Esophagus muscularis mucosa (tissue), 4 donors: ENCODE data around the gene GRAMD2A. TPM values are rescaled to one million over a fixed set of nuclear protein-coding genes. Genes with fewer than 3 reads are reported as not detected.
"Not testable (repeated sequence)": the region's sequence is repeated elsewhere in the genome, so short reads cannot be mapped to it uniquely, and the experiment has no call there.

Source experiments
- DNase-seq: peaks from one replicate; pipeline ENCODE4 v3.0.0-alpha.2; 2017; ENCODE audit errors: extremely low spot score
- H3K27ac ChIP-seq, 4 donors: fragments of 200-600 bp; sonication (generic); replicated peaks in 1 of 4; 1 replicate in 3 of 4; 2 replicates in 1 of 4; pipeline ENCODE4 v1.5.1; 2016 to 2019; ENCODE audit warnings: mild to moderate bottlenecking in 1 of 4
- H3K27me3 ChIP-seq, 4 donors: fragments of 200-600 bp; sonication (generic); one replicate each; pipeline versions ENCODE4 v1.5.1 to v1.6.0; 2016 to 2019
- H3K36me3 ChIP-seq, 4 donors: fragments of 200-600 bp; sonication (generic); one replicate each; pipeline ENCODE4 v1.5.1; 2016 to 2019
- H3K4me1 ChIP-seq, 4 donors: fragments of 200-600 bp; sonication (generic); one replicate each; pipeline ENCODE4 v1.5.1; 2016 to 2019
- H3K4me3 ChIP-seq, 4 donors: fragments of 200-600 bp; sonication (generic); 1 replicate in 2 of 4; 2 replicates in 2 of 4; pipeline ENCODE4 v1.5.1; 2016 to 2019; ENCODE audit warnings: mild to moderate bottlenecking in 4 of 4, moderate library complexity in 1 of 4
- H3K9me3 ChIP-seq, 4 donors: fragments of 200-600 bp; sonication (generic); 1 replicate in 3 of 4; 2 replicates in 1 of 4; pipeline ENCODE4 v1.5.1; 2016 to 2019
- EP300 ChIP-seq: sonication (generic); formaldehyde crosslinking; IDR thresholded peaks from one replicate; pipeline ENCODE4 v1.6.1; 2017; ENCODE audit warnings: antibody characterized with exemption
- POLR2A ChIP-seq: fragments of 450-650 bp; IDR thresholded peaks from one replicate; pipeline ENCODE4 v1.6.1; 2017; ENCODE audit warnings: antibody characterized with exemption, moderate library complexity, mild to moderate bottlenecking, low read depth
- POLR2AphosphoS5 ChIP-seq, 2 donors: sonication (generic); formaldehyde crosslinking; IDR thresholded peaks; one replicate each; pipeline ENCODE4 v1.6.1; 2017; ENCODE audit warnings: antibody characterized with exemption in 2 of 2
- WGBS: methylation state at CpG from one replicate; pipeline ENCODE4 v1.1.5; 2018; 5-methylcytosine and 5-hydroxymethylcytosine counted together
- intact Hi-C: fragments of 100-400 bp; cut with DNase I; formaldehyde crosslinking; loops from one replicate; pipeline ENCODE4 v1.15.1; 2023
- total RNA-seq, 4 donors: library from RNA; depleted of rRNA; stranded (reverse); fragments of >200 nt; gene quantifications; one replicate each; pipeline versions ENCODE4 v1.1.0 to v1.2.1, GENCODE V29; 2016
- TF ChIP-seq, protein P1 (sequence below), 3 experiments: fragments of 200-600 bp in 2 of 3; fragments of 450-650 bp in 1 of 3; sonication (generic) in 2 of 3; IDR thresholded peaks; one replicate each; pipeline ENCODE4 v1.5.1; 2017 to 2019; ENCODE audit warnings: antibody characterized with exemption in 3 of 3, mild to moderate bottlenecking in 2 of 3, moderate library complexity in 1 of 3

The GRAMD2A gene
- total RNA-seq, 4 donors from 2014 or later, result 0.33 to 2.5 (median 0.75) TPM

DNA sequence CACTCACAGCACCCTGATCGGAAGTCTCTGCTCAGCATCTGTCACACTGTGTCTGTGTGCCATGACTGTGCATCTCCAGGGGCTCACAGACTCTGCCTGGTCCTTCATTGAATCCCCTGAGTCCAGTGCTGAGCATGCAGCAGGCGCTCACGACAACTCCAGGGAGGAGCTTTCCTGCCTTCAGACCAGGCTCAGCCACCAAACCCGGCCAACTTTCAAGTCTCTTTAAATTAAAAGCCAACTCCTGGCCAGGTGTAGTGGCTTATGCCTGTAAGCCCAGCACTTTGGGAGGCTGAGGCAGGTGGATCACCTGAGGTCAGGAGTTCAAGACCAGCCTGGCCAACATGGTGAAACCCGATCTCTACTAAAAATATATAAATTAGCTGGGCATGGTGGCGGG is 24.2 kb downstream of the GRAMD2A start:
- intact Hi-C loops, result no loop called here
- Histone ChIP-seq H3K36me3 (no peaks in the 10 kb centered on the region), H3K27ac (no peak overlapping the region), H3K9me3 (no peaks in the 10 kb centered on the region), H3K4me3 (no peak overlapping the region), H3K27me3 (peaks cover 0 to 33% (median 0%) of the 10 kb centered on the region in 4 donors), H3K4me1 (peaks cover 0 to 9% (median 0%) of the 10 kb centered on the region in 4 donors)
- no peak for TF ChIP-seq POLR2AphosphoS5 (IDR thresholded peaks at IDR 0.05)
- TF ChIP-seq, protein P1, sequence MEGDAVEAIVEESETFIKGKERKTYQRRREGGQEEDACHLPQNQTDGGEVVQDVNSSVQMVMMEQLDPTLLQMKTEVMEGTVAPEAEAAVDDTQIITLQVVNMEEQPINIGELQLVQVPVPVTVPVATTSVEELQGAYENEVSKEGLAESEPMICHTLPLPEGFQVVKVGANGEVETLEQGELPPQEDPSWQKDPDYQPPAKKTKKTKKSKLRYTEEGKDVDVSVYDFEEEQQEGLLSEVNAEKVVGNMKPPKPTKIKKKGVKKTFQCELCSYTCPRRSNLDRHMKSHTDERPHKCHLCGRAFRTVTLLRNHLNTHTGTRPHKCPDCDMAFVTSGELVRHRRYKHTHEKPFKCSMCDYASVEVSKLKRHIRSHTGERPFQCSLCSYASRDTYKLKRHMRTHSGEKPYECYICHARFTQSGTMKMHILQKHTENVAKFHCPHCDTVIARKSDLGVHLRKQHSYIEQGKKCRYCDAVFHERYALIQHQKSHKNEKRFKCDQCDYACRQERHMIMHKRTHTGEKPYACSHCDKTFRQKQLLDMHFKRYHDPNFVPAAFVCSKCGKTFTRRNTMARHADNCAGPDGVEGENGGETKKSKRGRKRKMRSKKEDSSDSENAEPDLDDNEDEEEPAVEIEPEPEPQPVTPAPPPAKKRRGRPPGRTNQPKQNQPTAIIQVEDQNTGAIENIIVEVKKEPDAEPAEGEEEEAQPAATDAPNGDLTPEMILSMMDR (IDR thresholded peaks at IDR 0.05), result no peak
- TF ChIP-seq POLR2A, result no peak
- no peak for TF ChIP-seq EP300
- peak; percentile 82 for DNase-seq
- WGBS, result 99% methylated on average over 6 of the region's 6 CpGs

DNA sequence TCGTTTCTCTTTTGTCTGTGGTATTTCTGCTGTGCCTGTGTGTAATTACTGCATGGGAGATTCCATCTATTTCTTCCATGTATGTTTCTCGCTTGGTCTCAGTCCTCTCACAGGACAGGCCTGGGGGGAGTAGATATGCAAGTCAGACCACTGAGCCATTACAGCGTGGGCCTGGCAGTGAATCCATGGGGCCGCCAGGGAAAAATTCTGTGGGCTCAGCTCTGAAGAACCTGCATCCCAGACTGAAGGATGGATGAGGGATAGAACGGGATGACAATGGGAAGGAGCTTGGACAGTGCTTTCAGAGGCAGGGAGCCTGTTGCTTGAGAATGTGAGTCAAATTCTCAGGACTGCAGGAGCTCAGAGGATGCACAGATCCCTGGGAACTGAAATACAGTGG is 24.8 kb downstream of the GRAMD2A start:
- H3K36me3 ChIP-seq, result no peaks in the 10 kb centered on the region
- H3K27me3 ChIP-seq, result peaks cover 0 to 33% (median 0%) of the 10 kb centered on the region in 4 donors
- 82% methylated on average over 5 of the region's 5 CpGs for WGBS

DNA sequence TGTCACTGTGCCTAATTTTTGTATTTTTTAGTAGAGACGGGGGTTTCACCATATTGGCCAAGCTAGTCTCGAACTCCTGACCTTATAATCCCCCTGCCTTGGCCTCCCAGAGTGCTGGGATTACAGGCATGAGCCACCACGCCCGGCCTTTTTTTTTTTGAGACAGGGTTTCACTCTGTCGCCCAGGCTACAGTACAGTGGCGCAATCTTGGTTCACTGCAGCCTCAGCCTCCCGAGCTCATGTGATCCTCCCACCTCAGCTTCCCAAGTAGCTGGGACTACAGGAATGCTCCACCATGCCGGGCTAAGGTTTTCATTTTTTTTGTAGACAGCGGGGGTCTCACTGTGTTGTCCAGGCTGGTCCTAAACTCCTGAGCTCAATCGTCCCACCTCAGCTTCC is 25.6 kb downstream of the GRAMD2A start:
- intact Hi-C loops, DNase-seq, H3K4me1 ChIP-seq, H3K36me3 ChIP-seq, H3K27ac ChIP-seq, H3K4me3 ChIP-seq, H3K9me3 ChIP-seq: not testable (repeated sequence)
- 85% methylated on average over 10 of the region's 10 CpGs for WGBS
- peaks cover 0 to 33% (median 0%) of the 10 kb centered on the region in 4 donors for H3K27me3 ChIP-seq

More for the DNA sequence above, 24.8 kb downstream of the GRAMD2A start:
- no peak for TF ChIP-seq POLR2AphosphoS5 (IDR thresholded peaks at IDR 0.05)
- TF ChIP-seq EP300, result no peak
- TF ChIP-seq, protein P1 (IDR thresholded peaks at IDR 0.05), result no peak
- TF ChIP-seq POLR2A, result no peak
- DNase-seq, result no peak
- H3K9me3 ChIP-seq, result no peaks in the 10 kb centered on the region
- no peak overlapping the region for H3K27ac ChIP-seq
- no peak overlapping the region for H3K4me3 ChIP-seq
- H3K4me1 ChIP-seq, result peaks cover 0 to 9% (median 0%) of the 10 kb centered on the region in 4 donors
- intact Hi-C loops, result no loop called here

DNA sequence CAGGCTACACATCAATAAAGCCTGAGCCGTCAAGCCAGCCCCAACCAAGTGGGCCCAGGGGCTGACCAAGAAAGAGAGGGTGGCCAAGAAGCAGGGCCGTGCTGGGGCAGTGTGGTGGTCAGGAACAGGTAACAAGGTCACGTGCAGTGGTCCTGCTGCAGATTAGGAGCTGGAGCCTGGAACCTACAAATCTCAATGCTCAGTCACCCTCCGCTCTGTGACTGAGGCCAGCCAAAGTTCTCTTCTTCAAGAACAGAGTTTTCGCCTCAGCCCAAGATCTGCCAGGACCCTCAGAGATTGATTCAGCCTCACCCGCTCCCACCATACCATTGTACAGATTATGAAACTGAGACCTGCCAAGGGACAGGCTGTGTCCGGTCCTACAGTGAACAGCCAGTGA is 26.9 kb downstream of the GRAMD2A start:
- WGBS, result 94% methylated on average over 6 of the region's 7 CpGs

DNA sequence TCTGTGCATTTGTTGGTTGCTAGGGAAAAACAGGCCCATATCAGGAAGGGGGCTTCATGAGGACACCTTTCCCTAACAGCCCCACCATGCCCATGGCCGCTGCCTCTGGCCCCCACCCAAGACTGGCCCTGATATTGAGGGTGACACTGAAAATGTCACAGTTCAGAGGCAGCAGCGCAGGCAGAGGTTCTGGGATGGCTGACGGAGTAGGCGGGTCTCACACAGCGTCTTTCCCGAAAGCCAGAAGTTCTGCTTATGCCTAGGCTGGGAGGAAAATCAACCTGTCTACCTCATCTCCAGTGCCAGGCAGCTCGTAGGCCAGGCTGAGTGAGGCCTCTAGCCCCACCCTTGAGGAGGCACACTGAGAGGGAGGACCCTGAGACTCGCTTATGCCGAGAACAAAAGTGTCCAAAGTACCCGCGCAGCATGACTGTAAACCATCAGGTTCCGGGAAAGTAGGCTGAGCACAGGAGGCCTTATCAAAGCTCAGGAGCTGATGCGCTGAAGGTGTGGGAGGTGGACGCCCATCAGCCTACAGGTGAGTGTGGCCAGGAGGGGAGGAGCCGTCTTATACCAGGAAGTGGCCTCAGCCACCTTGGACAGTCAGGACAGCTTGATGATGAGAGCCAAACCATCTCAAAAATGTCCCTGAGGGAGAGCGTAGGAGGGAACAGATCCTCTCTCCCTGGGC is 27.5 kb downstream of the GRAMD2A start:
- Histone ChIP-seq H3K27me3 (peaks cover 0 to 25% (median 0%) of the 10 kb centered on the region in 4 donors), H3K9me3 (no peaks in the 10 kb centered on the region), H3K4me1 (no peaks in the 10 kb centered on the region), H3K27ac (no peak overlapping the region), H3K4me3 (no peak overlapping the region), H3K36me3 (no peaks in the 10 kb centered on the region)
- 92% methylated on average over 12 of the region's 16 CpGs for WGBS
- no peak for DNase-seq
- no peak for TF ChIP-seq POLR2AphosphoS5 (IDR thresholded peaks at IDR 0.05)
- TF ChIP-seq, protein P1 (IDR thresholded peaks at IDR 0.05), result no peak
- no peak for TF ChIP-seq EP300
- TF ChIP-seq POLR2A, result no peak
- intact Hi-C loops, result no loop called here

More for the DNA sequence above, 26.9 kb downstream of the GRAMD2A start:
- intact Hi-C loops, result no loop called here
- DNase-seq, result no peak
- H3K4me3 ChIP-seq, result no peak overlapping the region
- TF ChIP-seq EP300 (no peak), POLR2A (no peak), POLR2AphosphoS5 (IDR thresholded peaks at IDR 0.05) (no peak)
- TF ChIP-seq, protein P1 (IDR thresholded peaks at IDR 0.05), result no peak
- no peaks in the 10 kb centered on the region for H3K9me3 ChIP-seq
- peaks cover 0 to 31% (median 0%) of the 10 kb centered on the region in 4 donors for H3K27me3 ChIP-seq
- peaks cover 0 to under 1% (median 0%) of the 10 kb centered on the region in 4 donors for H3K4me1 ChIP-seq
- no peak overlapping the region for H3K27ac ChIP-seq
- H3K36me3 ChIP-seq, result no peaks in the 10 kb centered on the region
